ENCODE data around the gene TNF.

The TNF gene

DNA sequence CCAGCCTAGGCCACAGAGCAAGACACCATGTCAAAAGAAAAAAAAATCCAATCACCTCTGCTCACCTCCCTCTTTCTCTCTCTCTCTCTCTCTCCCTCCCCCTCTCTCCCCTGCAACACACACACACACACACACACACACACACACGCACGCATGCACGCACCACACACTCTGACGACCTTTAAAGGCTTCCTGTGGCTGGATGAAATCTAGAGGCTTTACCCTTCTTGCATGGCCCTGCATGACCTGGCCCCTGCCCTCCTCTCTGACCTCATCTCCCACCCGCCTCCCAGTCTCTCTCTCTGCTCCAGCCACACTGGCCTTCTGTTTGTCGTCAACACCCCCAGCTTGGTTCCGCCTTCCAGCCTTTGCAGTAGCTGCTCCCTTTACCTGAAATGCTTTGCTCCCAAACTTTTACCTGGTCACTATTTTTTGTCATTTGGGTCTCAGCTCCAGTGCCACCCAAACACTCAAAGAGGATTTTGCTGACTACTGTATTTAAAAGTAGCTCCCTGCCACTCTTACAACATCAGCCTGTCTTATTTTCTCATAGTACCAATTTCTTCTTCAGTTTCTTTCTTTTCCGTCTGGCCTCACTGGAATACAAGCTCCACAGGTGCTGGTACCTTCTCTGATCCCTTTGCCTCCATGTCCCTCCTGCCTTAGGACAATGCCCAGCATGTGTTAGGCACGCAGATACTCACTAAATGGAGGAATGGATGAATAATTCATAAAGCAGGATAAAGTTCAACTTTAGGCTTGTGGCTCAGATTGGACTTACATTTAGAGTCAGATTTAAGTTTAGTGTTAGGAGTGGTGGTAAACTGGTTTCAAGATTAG, 7.6 kb upstream of the TNF start (continued):
- TF ChIP-seq, protein P1, sequence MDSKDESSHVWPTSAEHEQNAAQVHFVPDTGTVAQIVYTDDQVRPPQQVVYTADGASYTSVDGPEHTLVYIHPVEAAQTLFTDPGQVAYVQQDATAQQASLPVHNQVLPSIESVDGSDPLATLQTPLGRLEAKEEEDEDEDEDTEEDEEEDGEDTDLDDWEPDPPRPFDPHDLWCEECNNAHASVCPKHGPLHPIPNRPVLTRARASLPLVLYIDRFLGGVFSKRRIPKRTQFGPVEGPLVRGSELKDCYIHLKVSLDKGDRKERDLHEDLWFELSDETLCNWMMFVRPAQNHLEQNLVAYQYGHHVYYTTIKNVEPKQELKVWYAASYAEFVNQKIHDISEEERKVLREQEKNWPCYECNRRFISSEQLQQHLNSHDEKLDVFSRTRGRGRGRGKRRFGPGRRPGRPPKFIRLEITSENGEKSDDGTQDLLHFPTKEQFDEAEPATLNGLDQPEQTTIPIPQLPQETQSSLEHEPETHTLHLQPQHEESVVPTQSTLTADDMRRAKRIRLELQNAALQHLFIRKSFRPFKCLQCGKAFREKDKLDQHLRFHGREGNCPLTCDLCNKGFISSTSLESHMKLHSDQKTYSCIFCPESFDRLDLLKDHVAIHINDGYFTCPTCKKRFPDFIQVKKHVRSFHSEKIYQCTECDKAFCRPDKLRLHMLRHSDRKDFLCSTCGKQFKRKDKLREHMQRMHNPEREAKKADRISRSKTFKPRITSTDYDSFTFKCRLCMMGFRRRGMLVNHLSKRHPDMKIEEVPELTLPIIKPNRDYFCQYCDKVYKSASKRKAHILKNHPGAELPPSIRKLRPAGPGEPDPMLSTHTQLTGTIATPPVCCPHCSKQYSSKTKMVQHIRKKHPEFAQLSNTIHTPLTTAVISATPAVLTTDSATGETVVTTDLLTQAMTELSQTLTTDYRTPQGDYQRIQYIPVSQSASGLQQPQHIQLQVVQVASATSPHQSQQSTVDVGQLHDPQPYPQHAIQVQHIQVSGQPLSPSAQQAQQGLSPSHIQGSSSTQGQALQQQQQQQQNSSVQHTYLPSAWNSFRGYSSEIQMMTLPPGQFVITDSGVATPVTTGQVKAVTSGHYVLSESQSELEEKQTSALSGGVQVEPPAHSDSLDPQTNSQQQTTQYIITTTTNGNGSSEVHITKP (tag by site-specific recombination; IDR thresholded peaks at IDR 0.05), result no peak
- no peak for TF ChIP-seq ZNF830 (tag by site-specific recombination; IDR thresholded peaks at IDR 0.05; ENCODE audit: low read depth)
- no peak for TF ChIP-seq ZIC2 (tag by site-specific recombination; IDR thresholded peaks at IDR 0.05)
- no peak for TF ChIP-seq ZNF146 (tag by site-specific recombination; IDR thresholded peaks at IDR 0.05)
- TF ChIP-seq GLIS1 (tag by site-specific recombination; IDR thresholded peaks at IDR 0.05), result no peak
- TF ChIP-seq ZBTB1 (tag by site-specific recombination; IDR thresholded peaks at IDR 0.05), result no peak
- TF ChIP-seq ZNF677 (tag by site-specific recombination; IDR thresholded peaks at IDR 0.05), result no peak
- TF ChIP-seq IKZF3 (tag by site-specific recombination; IDR thresholded peaks at IDR 0.05), result no peak
- TF ChIP-seq, protein P2, sequence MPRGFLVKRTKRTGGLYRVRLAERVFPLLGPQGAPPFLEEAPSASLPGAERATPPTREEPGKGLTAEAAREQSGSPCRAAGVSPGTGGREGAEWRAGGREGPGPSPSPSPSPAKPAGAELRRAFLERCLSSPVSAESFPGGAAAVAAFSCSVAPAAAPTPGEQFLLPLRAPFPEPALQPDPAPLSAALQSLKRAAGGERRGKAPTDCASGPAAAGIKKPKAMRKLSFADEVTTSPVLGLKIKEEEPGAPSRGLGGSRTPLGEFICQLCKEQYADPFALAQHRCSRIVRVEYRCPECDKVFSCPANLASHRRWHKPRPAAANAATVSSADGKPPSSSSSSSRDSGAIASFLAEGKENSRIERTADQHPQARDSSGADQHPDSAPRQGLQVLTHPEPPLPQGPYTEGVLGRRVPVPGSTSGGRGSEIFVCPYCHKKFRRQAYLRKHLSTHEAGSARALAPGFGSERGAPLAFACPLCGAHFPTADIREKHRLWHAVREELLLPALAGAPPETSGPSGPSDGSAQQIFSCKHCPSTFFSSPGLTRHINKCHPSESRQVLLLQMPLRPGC (tag by site-specific recombination; IDR thresholded peaks at IDR 0.05), result no peak

DNA sequence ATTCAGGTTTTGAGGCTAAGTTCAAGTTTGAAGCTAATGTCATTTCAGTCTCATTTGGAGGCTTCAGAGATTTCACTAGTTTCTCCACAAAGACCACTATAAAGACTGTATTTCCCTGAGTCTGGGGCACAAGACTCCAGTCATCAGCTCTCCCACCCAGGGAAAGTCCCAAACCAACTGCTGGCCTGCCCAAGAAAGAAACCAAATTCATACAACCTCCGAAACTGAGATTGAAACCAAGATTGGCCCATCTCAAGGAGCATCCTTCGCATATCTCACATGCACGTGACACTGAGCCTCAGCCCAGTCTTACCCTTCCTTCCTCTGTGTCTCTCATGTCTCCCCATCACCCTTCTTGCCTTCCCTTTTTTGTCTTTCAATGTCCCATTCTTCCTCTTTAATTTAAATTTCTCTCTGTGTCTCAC, 6.8 kb upstream of the TNF start:
- no peaks in the 10 kb centered on the region for H3K36me3 ChIP-seq (ENCODE audit: control insufficient read depth in 2 of 2, insufficient read depth in 1 of 2, low read length in 2 of 2)
- H3K4me3 ChIP-seq (ENCODE audit: low read depth, low read length), result no peak overlapping the region
- POLR2A ChIA-PET, result interaction anchor here (0.6 to 1.6 kb wide), 2 partner anchors 12 to 437 kb away, joined by 3 to 5 read pairs; no protein-coding TSS in a partner anchor
- no peak for TF ChIP-seq HOXC10 (CRISPR knock-in tag; IDR thresholded peaks at IDR 0.05)
- no peak for TF ChIP-seq ZNF221 (tag by site-specific recombination; IDR thresholded peaks at IDR 0.05; ENCODE audit: borderline replicate concordance)
- no peak for TF ChIP-seq ZNF121 (tag by site-specific recombination; IDR thresholded peaks at IDR 0.05)
- TF ChIP-seq, protein P3, sequence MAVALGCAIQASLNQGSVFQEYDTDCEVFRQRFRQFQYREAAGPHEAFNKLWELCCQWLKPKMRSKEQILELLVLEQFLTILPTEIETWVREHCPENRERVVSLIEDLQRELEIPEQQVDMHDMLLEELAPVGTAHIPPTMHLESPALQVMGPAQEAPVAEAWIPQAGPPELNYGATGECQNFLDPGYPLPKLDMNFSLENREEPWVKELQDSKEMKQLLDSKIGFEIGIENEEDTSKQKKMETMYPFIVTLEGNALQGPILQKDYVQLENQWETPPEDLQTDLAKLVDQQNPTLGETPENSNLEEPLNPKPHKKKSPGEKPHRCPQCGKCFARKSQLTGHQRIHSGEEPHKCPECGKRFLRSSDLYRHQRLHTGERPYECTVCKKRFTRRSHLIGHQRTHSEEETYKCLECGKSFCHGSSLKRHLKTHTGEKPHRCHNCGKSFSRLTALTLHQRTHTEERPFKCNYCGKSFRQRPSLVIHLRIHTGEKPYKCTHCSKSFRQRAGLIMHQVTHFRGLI (tag by site-specific recombination; IDR thresholded peaks at IDR 0.05), result no peak
- no peak for TF ChIP-seq ZNF202 (tag by site-specific recombination; IDR thresholded peaks at IDR 0.05; ENCODE audit: borderline replicate concordance)
- TF ChIP-seq, protein P4, sequence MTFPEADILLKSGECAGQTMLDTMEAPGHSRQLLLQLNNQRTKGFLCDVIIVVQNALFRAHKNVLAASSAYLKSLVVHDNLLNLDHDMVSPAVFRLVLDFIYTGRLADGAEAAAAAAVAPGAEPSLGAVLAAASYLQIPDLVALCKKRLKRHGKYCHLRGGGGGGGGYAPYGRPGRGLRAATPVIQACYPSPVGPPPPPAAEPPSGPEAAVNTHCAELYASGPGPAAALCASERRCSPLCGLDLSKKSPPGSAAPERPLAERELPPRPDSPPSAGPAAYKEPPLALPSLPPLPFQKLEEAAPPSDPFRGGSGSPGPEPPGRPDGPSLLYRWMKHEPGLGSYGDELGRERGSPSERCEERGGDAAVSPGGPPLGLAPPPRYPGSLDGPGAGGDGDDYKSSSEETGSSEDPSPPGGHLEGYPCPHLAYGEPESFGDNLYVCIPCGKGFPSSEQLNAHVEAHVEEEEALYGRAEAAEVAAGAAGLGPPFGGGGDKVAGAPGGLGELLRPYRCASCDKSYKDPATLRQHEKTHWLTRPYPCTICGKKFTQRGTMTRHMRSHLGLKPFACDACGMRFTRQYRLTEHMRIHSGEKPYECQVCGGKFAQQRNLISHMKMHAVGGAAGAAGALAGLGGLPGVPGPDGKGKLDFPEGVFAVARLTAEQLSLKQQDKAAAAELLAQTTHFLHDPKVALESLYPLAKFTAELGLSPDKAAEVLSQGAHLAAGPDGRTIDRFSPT (tag by site-specific recombination; IDR thresholded peaks at IDR 0.05), result no peak
- no peak for TF ChIP-seq ZNF792 (tag by site-specific recombination; IDR thresholded peaks at IDR 0.05)
- TF ChIP-seq, protein P5, sequence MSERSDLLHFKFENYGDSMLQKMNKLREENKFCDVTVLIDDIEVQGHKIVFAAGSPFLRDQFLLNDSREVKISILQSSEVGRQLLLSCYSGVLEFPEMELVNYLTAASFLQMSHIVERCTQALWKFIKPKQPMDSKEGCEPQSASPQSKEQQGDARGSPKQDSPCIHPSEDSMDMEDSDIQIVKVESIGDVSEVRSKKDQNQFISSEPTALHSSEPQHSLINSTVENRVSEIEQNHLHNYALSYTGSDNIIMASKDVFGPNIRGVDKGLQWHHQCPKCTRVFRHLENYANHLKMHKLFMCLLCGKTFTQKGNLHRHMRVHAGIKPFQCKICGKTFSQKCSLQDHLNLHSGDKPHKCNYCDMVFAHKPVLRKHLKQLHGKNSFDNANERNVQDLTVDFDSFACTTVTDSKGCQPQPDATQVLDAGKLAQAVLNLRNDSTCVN (tag by site-specific recombination; optimal IDR thresholded peaks at IDR 0.05), result no peak
- TF ChIP-seq ZNF366 (tag by site-specific recombination; conservative IDR thresholded peaks at IDR 0.05), result no peak
- TF ChIP-seq OSR2 (tag by site-specific recombination; IDR thresholded peaks at IDR 0.05), result no peak
- CTCF ChIA-PET, result interaction anchor here (0.5 to 6.5 kb wide), 7 partner anchors 12 to 186 kb away, joined by 3 to 71 read pairs (median 4); partner anchors contain the start of gene LTB
- no peak overlapping the region for H3K27ac ChIP-seq (ENCODE audit: extremely low read depth, low read depth, low read length)
- no peaks in the 10 kb centered on the region for H3K9me3 ChIP-seq (ENCODE audit: control insufficient read depth, insufficient read depth, low read depth, low read length)
- no peaks in the 10 kb centered on the region for H3K4me1 ChIP-seq (ENCODE audit: control insufficient read depth, insufficient read depth, low read length)
